HEK293 (cell line): ENCODE results near the gene MPPE1.

Experiments
- CTCF ChIA-PET: fragments of 350-600 bp; formaldehyde crosslinking; extraction: SDS; loops from one replicate; lab custom pipeline; 2021; ENCODE audit warnings: antibody characterized with exemption; lab: Yijun Ruan, JAX
- POLR2A ChIA-PET: fragments of 300-600 bp; formaldehyde crosslinking; extraction: SDS; loops from one replicate; lab custom pipeline; 2020; ENCODE audit warnings: antibody characterized with exemption, inconsistent platforms; lab: Yijun Ruan, JAX
- H3K27ac ChIP-seq: fragments of 200-500 bp; sonication (Bioruptor generic); 2 replicates; pipeline ENCODE4 v1.5.1; 2014; ENCODE audit warnings: low read depth, low read length, control low read depth, inconsistent platforms; ENCODE audit errors: extremely low read depth
- H3K36me3 ChIP-seq, 2 experiments: fragments of 200-500 bp in 1 of 2; sonication (Bioruptor generic) in 1 of 2; 1 replicate in 1 of 2; 2 replicates in 1 of 2; pipeline ENCODE4 v1.5.1; 2014 to 2017; ENCODE audit warnings: inconsistent platforms in 2 of 2, low read length in 2 of 2; ENCODE audit not compliant: control insufficient read depth in 2 of 2, insufficient read depth in 1 of 2
- H3K4me1 ChIP-seq: fragments of 200-500 bp; sonication (Bioruptor generic); 2 replicates; pipeline ENCODE4 v1.5.1; 2014; ENCODE audit warnings: mild to moderate bottlenecking, low read length, inconsistent platforms; ENCODE audit not compliant: control insufficient read depth, insufficient read depth
- H3K4me3 ChIP-seq: 2 replicates; pipeline ENCODE4 v1.5.1; 2011; ENCODE audit warnings: low read depth, mild to moderate bottlenecking, control low read depth, low read length, moderate library complexity
- H3K9me3 ChIP-seq: fragments of 200-500 bp; sonication (Bioruptor generic); 2 replicates; pipeline ENCODE4 v1.5.1; 2014; ENCODE audit warnings: low read depth, low read length, inconsistent platforms; ENCODE audit not compliant: control insufficient read depth, insufficient read depth
- BCL11B ChIP-seq: fragments of 450-650 bp; formaldehyde crosslinking; IDR thresholded peaks from 2 replicates; pipeline ENCODE4 v1.5.1; 2016; ENCODE audit warnings: low read depth, missing biosample characterization, missing genetic modification characterization
- GLIS2 ChIP-seq: fragments of 450-650 bp; formaldehyde crosslinking; IDR thresholded peaks from 2 replicates; pipeline ENCODE4 v1.5.1; 2016; ENCODE audit warnings: missing biosample characterization, missing genetic modification characterization
- KLF10 ChIP-seq: fragments of 450-650 bp; IDR thresholded peaks from 2 replicates; pipeline ENCODE4 v1.5.1; 2018; ENCODE audit warnings: missing biosample characterization, mild to moderate bottlenecking, missing genetic modification characterization
- OSR2 ChIP-seq: fragments of 450-650 bp; formaldehyde crosslinking; IDR thresholded peaks from 2 replicates; pipeline ENCODE4 v1.5.1; 2016; ENCODE audit warnings: missing biosample characterization, missing genetic modification characterization
- RBAK ChIP-seq: fragments of 450-650 bp; formaldehyde crosslinking; IDR thresholded peaks from 2 replicates; pipeline ENCODE4 v1.5.1; 2016; ENCODE audit warnings: missing biosample characterization, missing genetic modification characterization
- REST ChIP-seq: fragments of 450-650 bp; formaldehyde crosslinking; IDR thresholded peaks from 2 replicates; pipeline ENCODE4 v1.5.1; 2016; ENCODE audit warnings: missing biosample characterization, missing genetic modification characterization
- SCRT2 ChIP-seq: fragments of 450-650 bp; formaldehyde crosslinking; IDR thresholded peaks from 2 replicates; pipeline ENCODE4 v1.5.1; 2016; ENCODE audit warnings: missing biosample characterization, missing genetic modification characterization
- SP3 ChIP-seq: fragments of 450-650 bp; formaldehyde crosslinking; IDR thresholded peaks from 2 replicates; pipeline ENCODE4 v1.5.1; 2016; ENCODE audit warnings: missing biosample characterization, missing genetic modification characterization
- YY2 ChIP-seq: fragments of 450-650 bp; formaldehyde crosslinking; IDR thresholded peaks from 2 replicates; pipeline ENCODE4 v1.5.1; 2016; ENCODE audit warnings: missing biosample characterization, missing genetic modification characterization
- ZBTB11 ChIP-seq: fragments of 450-650 bp; formaldehyde crosslinking; conservative IDR thresholded peaks from 2 replicates; pipeline ENCODE4 v1.5.1; 2016; ENCODE audit warnings: low read depth, missing biosample characterization, missing genetic modification characterization
- ZBTB20 ChIP-seq: fragments of 450-650 bp; formaldehyde crosslinking; IDR thresholded peaks from 2 replicates; pipeline ENCODE4 v1.5.1; 2016; ENCODE audit warnings: missing biosample characterization, missing genetic modification characterization
- ZBTB7A ChIP-seq: fragments of 450-650 bp; formaldehyde crosslinking; IDR thresholded peaks from 2 replicates; pipeline ENCODE4 v1.5.1; 2016; ENCODE audit warnings: low read depth, missing biosample characterization, missing genetic modification characterization
- ZNF112 ChIP-seq: fragments of 450-650 bp; formaldehyde crosslinking; IDR thresholded peaks from 2 replicates; pipeline ENCODE4 v1.5.0; 2017; ENCODE audit warnings: missing biosample characterization, missing genetic modification characterization
- ZNF2 ChIP-seq: fragments of 450-650 bp; formaldehyde crosslinking; IDR thresholded peaks from 2 replicates; pipeline ENCODE4 v1.5.1; 2016; ENCODE audit warnings: missing biosample characterization, missing genetic modification characterization
- ZNF202 ChIP-seq: fragments of 450-650 bp; formaldehyde crosslinking; IDR thresholded peaks from 2 replicates; pipeline ENCODE4 v1.5.1; 2016; ENCODE audit warnings: missing biosample characterization, missing genetic modification characterization, borderline replicate concordance
- ZNF292 ChIP-seq: fragments of 450-650 bp; formaldehyde crosslinking; IDR thresholded peaks from 2 replicates; pipeline ENCODE4 v1.5.1; 2016; ENCODE audit warnings: low read depth, missing biosample characterization, missing genetic modification characterization, borderline replicate concordance
- ZNF354C ChIP-seq: fragments of 450-650 bp; formaldehyde crosslinking; IDR thresholded peaks from 2 replicates; pipeline ENCODE4 v1.5.1; 2016; ENCODE audit warnings: missing biosample characterization, missing genetic modification characterization, low read depth, borderline replicate concordance
- ZNF426 ChIP-seq: fragments of 450-650 bp; formaldehyde crosslinking; IDR thresholded peaks from 2 replicates; pipeline ENCODE4 v1.5.1; 2017; ENCODE audit warnings: missing biosample characterization, missing genetic modification characterization, mild to moderate bottlenecking, inconsistent platforms, moderate library complexity
- ZNF48 ChIP-seq: fragments of 450-650 bp; formaldehyde crosslinking; IDR thresholded peaks from 2 replicates; pipeline ENCODE4 v1.5.1; 2016; ENCODE audit warnings: missing biosample characterization, missing genetic modification characterization
- ZNF670 ChIP-seq: fragments of 450-650 bp; formaldehyde crosslinking; IDR thresholded peaks from 2 replicates; pipeline ENCODE4 v1.5.1; 2016; ENCODE audit warnings: missing biosample characterization, missing genetic modification characterization, low read depth
- ZNF677 ChIP-seq: fragments of 450-650 bp; IDR thresholded peaks from 2 replicates; pipeline ENCODE4 v1.5.0; 2018; ENCODE audit warnings: missing biosample characterization, mild to moderate bottlenecking, missing genetic modification characterization, moderate library complexity
- ZNF776 ChIP-seq: fragments of 450-650 bp; formaldehyde crosslinking; IDR thresholded peaks from 2 replicates; pipeline ENCODE4 v1.5.0; 2017; ENCODE audit warnings: missing biosample characterization, missing genetic modification characterization, borderline replicate concordance
- ZSCAN30 ChIP-seq: fragments of 450-650 bp; IDR thresholded peaks from 2 replicates; pipeline ENCODE4 v1.5.1; 2018; ENCODE audit warnings: missing biosample characterization, mild to moderate bottlenecking, missing genetic modification characterization, moderate library complexity

Gene MPPE1

GRCh38 chr18:11950824-11951223, 42.7 kb upstream of the MPPE1 start:
- Histone ChIP-seq H3K27ac (no peak overlapping the region), H3K4me3 (no peak overlapping the region), H3K36me3 (no peaks in the 10 kb centered on the region), H3K4me1 (no peaks in the 10 kb centered on the region), H3K9me3 (no peaks in the 10 kb centered on the region)
- ChIA-PET POLR2A (interaction anchor here (1.4 kb wide), 1 partner anchor 30 kb away, joined by 5 read pairs; the partner anchor contains the start of gene IMPA2), CTCF (interaction anchor here (0.6 to 4.0 kb wide), 5 partner anchors 13 to 88 kb away, joined by 3 to 19 read pairs (median 14); no protein-coding TSS in a partner anchor)
- TF ChIP-seq RBAK (tag by site-specific recombination): no peak
- no peak for TF ChIP-seq ZSCAN30 (tag by site-specific recombination)
- no peak for TF ChIP-seq ZNF426 (tag by site-specific recombination)
- no peak for TF ChIP-seq OSR2 (tag by site-specific recombination)
- no peak for TF ChIP-seq ZBTB20 (tag by site-specific recombination)
- no peak for TF ChIP-seq ZNF292 (tag by site-specific recombination)
- no peak for TF ChIP-seq ZBTB7A
- TF ChIP-seq SCRT2 (tag by site-specific recombination): no peak
- no peak for TF ChIP-seq BCL11B (tag by site-specific recombination)
- no peak for TF ChIP-seq GLIS2 (tag by site-specific recombination)
- no peak for TF ChIP-seq ZNF2 (tag by site-specific recombination)
- TF ChIP-seq SP3 (tag by site-specific recombination): no peak

- ChIA-PET POLR2A (interaction anchor here (1.8 kb wide), 1 partner anchor 32 kb away, joined by 9 read pairs; the partner anchor contains the start of gene IMPA2), CTCF (interaction anchor here (0.7 to 4.0 kb wide), 3 partner anchors 12 to 46 kb away, joined by 3 to 19 read pairs (median 14); no protein-coding TSS in a partner anchor)
- Histone ChIP-seq H3K4me1 (no peaks in the 10 kb centered on the region), H3K36me3 (no peaks in the 10 kb centered on the region), H3K4me3 (no peak overlapping the region), H3K9me3 (no peaks in the 10 kb centered on the region), H3K27ac (no peak overlapping the region)
- TF ChIP-seq ZNF354C (tag by site-specific recombination): no peak
- no peak for TF ChIP-seq ZNF677 (tag by site-specific recombination)
- TF ChIP-seq ZNF48 (tag by site-specific recombination): no peak
- no peak for TF ChIP-seq ZBTB11 (tag by site-specific recombination)
Observed at GRCh38 chr18:11948852-11949523, 40.9 kb upstream of the MPPE1 start.

- Histone ChIP-seq H3K27ac (no peak overlapping the region), H3K4me3 (no peak overlapping the region), H3K9me3 (no peaks in the 10 kb centered on the region), H3K4me1 (no peaks in the 10 kb centered on the region), H3K36me3 (no peaks in the 10 kb centered on the region)
- CTCF ChIA-PET: interaction anchor here (0.5 to 2.9 kb wide), 7 partner anchors 10 to 1438 kb away, joined by 3 to 25 read pairs (median 4); partner anchors contain the start of gene IMPA2
- POLR2A ChIA-PET: interaction anchor here (1.4 to 1.7 kb wide), 2 partner anchors 29 to 34 kb away, joined by 4 to 10 read pairs; partner anchors contain the start of gene IMPA2
- TF ChIP-seq ZNF202 (tag by site-specific recombination) (no peak), KLF10 (tag by site-specific recombination) (no peak), ZNF670 (tag by site-specific recombination) (no peak), YY2 (no peak), ZBTB7A (no peak), ZNF112 (tag by site-specific recombination) (no peak), ZNF776 (tag by site-specific recombination) (no peak), REST (tag by site-specific recombination) (no peak)
Observed at GRCh38 chr18:11947214-11948191, 39.4 kb upstream of the MPPE1 start.
